ENCODE data around the gene UNCX. TPM values are rescaled to one million over a fixed set of nuclear protein-coding genes. Genes with fewer than 3 reads are reported as not detected.
A peak's percentile ranks its signal among the peaks of the same experiment; 100 is the strongest.
"Not testable (repeated sequence)": the region's sequence is repeated elsewhere in the genome, so short reads cannot be mapped to it uniquely, and the experiment has no call there.

The UNCX gene
- total RNA-seq, 1 donor from 2014 or later: not detected

DNA sequence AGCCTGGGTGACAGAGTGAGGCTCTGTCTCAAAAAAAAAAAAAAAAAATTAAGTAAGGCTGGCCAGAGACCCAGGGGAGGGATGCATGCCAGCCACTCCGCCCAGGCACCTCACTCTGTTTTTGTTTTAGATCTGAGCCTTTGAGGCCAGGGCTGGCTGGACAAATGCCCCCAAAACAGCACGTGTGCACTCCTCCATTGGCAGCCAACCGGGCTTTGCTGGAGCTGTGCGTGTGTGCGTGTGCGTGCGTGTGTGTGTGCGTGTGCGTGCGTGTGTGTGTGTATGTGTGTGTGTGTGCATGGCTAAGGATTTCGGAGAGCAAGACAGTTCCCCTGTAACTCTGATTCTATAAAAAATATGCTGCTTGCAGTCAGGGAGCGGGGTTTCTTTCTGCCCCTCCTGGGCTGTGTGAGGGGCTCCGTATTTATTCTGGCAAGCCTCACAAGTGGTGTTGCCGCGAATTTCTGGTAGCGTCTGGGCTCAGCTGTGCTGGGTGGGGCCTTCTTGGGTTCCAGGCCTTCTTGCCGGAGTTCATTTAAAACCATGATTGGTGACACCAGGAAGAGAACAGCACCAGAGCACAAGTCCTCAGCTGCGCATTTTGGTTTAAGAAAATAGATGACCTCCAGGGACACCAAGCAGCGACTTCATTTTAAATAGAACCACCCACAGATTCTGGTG lies 28.1 kb upstream of the UNCX start:
- DNase-seq: no peak
- intact Hi-C loops (cut with micrococcal nuclease): no loop called here
- peaks cover 97% of the 10 kb centered on the region for H3K27me3 ChIP-seq (ENCODE audit: low read depth)

DNA sequence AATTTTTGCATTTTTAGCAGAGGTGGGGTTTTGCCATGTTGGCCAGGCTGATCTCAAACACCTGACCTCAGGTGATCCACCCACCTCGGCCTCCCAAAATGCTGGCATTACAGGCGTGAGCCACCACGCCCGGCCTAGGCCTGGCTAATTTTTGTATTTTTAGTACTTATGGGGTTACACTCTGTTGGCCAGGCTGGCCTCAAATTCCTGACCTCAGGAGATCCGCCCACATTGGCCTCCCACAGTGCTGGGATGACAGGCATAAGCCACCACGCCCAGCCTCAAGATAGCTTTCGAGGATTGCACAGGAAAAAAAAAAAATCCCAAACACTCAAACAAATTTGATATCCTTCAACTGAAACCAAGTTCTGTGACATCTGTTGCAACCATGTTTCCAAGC lies 26.9 kb upstream of the UNCX start:
- H3K9me3 ChIP-seq (replicated peaks); H3K4me1 ChIP-seq; intact Hi-C loops (cut with micrococcal nuclease); DNase-seq; H3K27ac ChIP-seq (replicated peaks); H3K4me3 ChIP-seq; H3K36me3 ChIP-seq: not testable (repeated sequence)
- peaks cover 97% of the 10 kb centered on the region for H3K27me3 ChIP-seq (ENCODE audit: low read depth)

More for the DNA sequence above, 28.1 kb upstream of the UNCX start:
- Histone ChIP-seq H3K9me3 (replicated peaks) (no peaks in the 10 kb centered on the region), H3K36me3 (no peaks in the 10 kb centered on the region), H3K4me3 (no peak overlapping the region), H3K27ac (replicated peaks) (no peak overlapping the region), H3K4me1 (no peaks in the 10 kb centered on the region)
- TF ChIP-seq, protein P1, sequence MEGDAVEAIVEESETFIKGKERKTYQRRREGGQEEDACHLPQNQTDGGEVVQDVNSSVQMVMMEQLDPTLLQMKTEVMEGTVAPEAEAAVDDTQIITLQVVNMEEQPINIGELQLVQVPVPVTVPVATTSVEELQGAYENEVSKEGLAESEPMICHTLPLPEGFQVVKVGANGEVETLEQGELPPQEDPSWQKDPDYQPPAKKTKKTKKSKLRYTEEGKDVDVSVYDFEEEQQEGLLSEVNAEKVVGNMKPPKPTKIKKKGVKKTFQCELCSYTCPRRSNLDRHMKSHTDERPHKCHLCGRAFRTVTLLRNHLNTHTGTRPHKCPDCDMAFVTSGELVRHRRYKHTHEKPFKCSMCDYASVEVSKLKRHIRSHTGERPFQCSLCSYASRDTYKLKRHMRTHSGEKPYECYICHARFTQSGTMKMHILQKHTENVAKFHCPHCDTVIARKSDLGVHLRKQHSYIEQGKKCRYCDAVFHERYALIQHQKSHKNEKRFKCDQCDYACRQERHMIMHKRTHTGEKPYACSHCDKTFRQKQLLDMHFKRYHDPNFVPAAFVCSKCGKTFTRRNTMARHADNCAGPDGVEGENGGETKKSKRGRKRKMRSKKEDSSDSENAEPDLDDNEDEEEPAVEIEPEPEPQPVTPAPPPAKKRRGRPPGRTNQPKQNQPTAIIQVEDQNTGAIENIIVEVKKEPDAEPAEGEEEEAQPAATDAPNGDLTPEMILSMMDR (IDR thresholded peaks at IDR 0.05; ENCODE audit: borderline replicate concordance): no peak

DNA sequence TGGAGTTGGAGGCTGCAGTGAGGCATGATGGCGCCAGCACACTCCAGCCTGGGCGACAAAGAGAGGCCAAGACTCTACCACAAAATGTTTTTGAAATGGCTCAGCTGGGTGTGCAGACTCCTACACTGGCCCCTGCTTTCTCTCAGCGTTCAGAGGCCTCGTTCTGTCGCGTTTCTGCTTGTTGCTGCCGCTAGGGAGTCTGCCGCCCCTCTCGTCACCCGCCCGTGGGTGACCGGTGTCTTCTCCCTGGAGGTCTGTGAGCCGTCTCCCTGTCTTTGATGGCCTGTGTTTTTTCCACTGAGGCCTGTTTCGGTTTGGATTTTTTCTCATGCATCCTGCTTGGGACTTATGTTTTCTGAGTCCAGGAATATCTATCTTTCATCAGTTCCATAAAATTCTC lies 23.6 kb upstream of the UNCX start:
- Histone ChIP-seq H3K27me3 (ENCODE audit: low read depth) (peaks cover 97% of the 10 kb centered on the region), H3K36me3 (no peaks in the 10 kb centered on the region), H3K4me1 (peaks cover 14% of the 10 kb centered on the region), H3K9me3 (replicated peaks) (no peaks in the 10 kb centered on the region), H3K4me3 (no peak overlapping the region), H3K27ac (replicated peaks) (no peak overlapping the region)
- TF ChIP-seq, protein P1 (IDR thresholded peaks at IDR 0.05; ENCODE audit: borderline replicate concordance): no peak
- intact Hi-C loops (cut with micrococcal nuclease): no loop called here
- DNase-seq: no peak

DNA sequence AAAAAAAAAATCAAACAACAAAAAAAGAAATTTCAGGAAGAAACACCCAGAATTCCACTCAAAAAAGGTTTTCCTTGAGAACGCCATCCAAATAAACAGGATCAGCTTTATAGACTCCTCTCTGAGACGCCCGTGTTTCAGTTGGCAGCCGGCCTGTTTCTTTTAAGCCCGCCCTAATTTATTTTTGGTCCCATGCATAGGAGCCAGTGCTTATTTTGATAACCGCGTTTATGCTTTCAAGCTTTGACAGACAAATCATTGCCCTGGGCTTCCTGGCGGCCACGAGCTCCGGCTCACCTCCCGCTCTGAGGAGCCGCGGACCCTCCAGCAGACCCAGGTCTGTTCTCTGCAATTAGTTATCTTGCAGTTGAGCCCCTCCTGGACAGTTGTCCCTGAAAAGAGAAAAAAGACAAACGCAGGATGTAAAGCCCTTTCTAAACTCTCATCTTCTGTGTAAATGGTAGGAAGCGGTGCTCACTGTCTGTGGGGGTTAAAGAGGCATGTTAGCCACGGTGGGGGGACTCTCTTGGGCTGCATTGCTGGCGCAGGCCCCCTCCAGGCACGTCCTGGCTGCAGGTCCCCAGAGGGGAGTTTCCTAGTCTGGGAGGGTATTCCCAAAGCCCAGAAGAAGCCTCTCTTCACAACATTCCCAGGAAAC lies 22.2 kb upstream of the UNCX start:
- Histone ChIP-seq H3K27ac (replicated peaks) (no peak overlapping the region), H3K9me3 (replicated peaks) (no peaks in the 10 kb centered on the region), H3K4me3 (peak overlapping the region; percentile 30), H3K4me1 (peaks cover 14% of the 10 kb centered on the region), H3K27me3 (ENCODE audit: low read depth) (peaks cover 98% of the 10 kb centered on the region), H3K36me3 (no peaks in the 10 kb centered on the region)
- TF ChIP-seq, protein P1 (IDR thresholded peaks at IDR 0.05; ENCODE audit: borderline replicate concordance): no peak
- intact Hi-C loops (cut with micrococcal nuclease): no loop called here
- peak; percentile 50 for DNase-seq

DNA sequence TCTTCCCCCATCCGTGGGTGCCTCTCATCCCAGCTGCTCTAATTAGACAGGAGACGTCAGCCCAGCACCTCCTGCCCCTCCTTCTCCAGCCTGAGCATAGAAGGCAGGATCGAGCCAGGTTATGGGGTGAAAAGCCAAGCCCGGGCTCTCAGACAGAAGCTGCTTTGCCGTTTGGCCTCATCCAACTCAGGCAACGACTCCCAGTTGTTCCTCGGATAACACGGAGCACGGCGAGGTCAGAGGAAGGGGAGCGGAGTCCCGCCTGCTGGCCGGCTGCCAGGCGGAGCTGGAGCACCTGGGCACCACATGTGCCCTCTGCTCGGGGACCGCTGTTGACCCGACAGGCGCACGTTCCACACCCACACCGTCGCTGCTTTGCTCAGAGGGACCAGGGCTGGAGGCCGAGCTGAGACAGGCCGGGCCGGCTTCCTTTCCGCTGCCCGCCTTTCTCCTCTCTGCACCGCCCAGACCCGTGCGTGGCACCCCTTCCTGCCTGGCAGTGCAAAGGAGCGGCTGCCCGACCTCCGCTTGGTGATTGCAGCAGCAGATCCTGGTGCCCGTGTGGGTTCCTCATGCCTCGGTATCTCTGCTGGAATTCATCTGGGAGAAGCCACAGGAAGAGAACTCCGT lies 21.6 kb upstream of the UNCX start:
- TF ChIP-seq, protein P1 (IDR thresholded peaks at IDR 0.05; ENCODE audit: borderline replicate concordance): no peak
- no peak for DNase-seq
- H3K36me3 ChIP-seq: no peaks in the 10 kb centered on the region

DNA sequence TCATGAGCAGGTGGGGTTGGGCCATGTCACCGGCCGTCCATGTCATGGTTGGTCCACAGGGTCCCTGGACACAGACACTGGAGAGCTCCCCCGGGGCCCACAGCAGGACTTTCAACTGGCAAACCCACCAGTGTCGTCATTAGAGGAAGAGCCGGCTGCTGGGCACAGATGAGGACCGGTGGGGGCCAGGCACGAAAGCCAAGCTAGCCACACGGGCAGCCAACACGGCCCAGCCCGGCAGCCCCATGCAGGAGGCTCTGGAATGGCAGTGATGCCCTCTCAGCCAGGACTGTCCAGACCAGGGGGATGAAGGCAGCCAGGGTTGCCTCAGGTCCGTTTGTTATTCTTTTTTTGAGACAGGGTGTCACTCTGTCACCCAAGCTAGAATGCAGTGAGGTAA lies 21.1 kb upstream of the UNCX start:
- DNase-seq: no peak
- Histone ChIP-seq H3K27ac (replicated peaks) (no peak overlapping the region), H3K36me3 (no peaks in the 10 kb centered on the region), H3K4me3 (no peak overlapping the region), H3K9me3 (replicated peaks) (peaks cover 4% of the 10 kb centered on the region), H3K27me3 (ENCODE audit: low read depth) (peaks cover 99% of the 10 kb centered on the region), H3K4me1 (peaks cover 14% of the 10 kb centered on the region)
- intact Hi-C loops (cut with micrococcal nuclease): no loop called here
- TF ChIP-seq, protein P1 (IDR thresholded peaks at IDR 0.05; ENCODE audit: borderline replicate concordance): no peak

More for the DNA sequence above, 21.6 kb upstream of the UNCX start:
- intact Hi-C loops (cut with micrococcal nuclease): no loop called here
- Histone ChIP-seq H3K4me3 (peak overlapping the region; percentile 30), H3K27ac (replicated peaks) (no peak overlapping the region), H3K27me3 (ENCODE audit: low read depth) (peaks cover 98% of the 10 kb centered on the region), H3K9me3 (replicated peaks) (no peaks in the 10 kb centered on the region), H3K4me1 (peaks cover 14% of the 10 kb centered on the region)

DNA sequence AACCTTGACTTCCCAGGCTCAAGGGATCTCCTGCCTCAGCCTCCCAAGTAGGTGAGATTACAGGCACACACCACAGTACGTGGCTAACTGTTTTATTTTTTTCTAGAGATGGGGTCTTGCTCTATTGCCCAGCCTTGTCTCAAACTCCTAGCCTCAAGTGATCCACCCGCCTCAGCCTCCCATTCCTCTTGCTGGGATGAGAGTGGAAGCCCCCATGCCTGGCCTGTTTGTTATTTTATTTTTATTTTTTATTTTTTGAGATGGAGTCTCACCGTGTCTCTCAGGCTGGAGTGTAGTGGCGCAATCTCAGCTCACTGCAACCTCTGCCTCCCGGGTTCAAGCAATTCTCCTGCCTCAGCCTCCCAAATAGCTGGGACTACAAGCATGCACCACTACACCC lies 20.6 kb upstream of the UNCX start:
- intact Hi-C loops (cut with micrococcal nuclease); H3K27ac ChIP-seq (replicated peaks); H3K9me3 ChIP-seq (replicated peaks); DNase-seq; H3K36me3 ChIP-seq; H3K4me3 ChIP-seq: not testable (repeated sequence)
- H3K27me3 ChIP-seq (ENCODE audit: low read depth): peaks cover 99% of the 10 kb centered on the region
- peaks cover 14% of the 10 kb centered on the region for H3K4me1 ChIP-seq

Measured in left ventricle myocardium inferior (tissue), 1 donor.